Ascending aorta (tissue), 2 donors: ENCODE measurements around the gene NEBL. TPM values are rescaled to one million over a fixed set of nuclear protein-coding genes. Genes with fewer than 3 reads are reported as not detected.

Experiments used
- DNase-seq, 2 donors: peaks; one replicate each; pipeline ENCODE4 v3.0.0-alpha.2; 2019; ENCODE audit warnings: low spot score in 2 of 2
- H3K27ac ChIP-seq, 2 donors: fragments of 200-600 bp; sonication (generic); one replicate each; pipeline ENCODE4 v1.5.1; 2016 to 2017; ENCODE audit warnings: mild to moderate bottlenecking in 1 of 2
- H3K27me3 ChIP-seq: fragments of 200-600 bp; sonication (generic); one replicate; pipeline ENCODE4 v1.5.1; 2017
- H3K36me3 ChIP-seq, 2 donors: fragments of 200-600 bp; sonication (generic); one replicate each; pipeline ENCODE4 v1.5.1; 2016
- H3K4me1 ChIP-seq, 2 donors: fragments of 200-600 bp; sonication (generic); one replicate each; pipeline ENCODE4 v1.5.1; 2016 to 2017; ENCODE audit warnings: mild to moderate bottlenecking in 1 of 2
- H3K4me3 ChIP-seq, 2 donors: fragments of 200-600 bp; sonication (generic); one replicate each; pipeline ENCODE4 v1.5.1; 2016 to 2017; ENCODE audit warnings: mild to moderate bottlenecking in 1 of 2
- H3K9me3 ChIP-seq, 2 donors: fragments of 200-600 bp; sonication (generic); one replicate each; pipeline ENCODE4 v1.5.1; 2016
- CTCF ChIP-seq, 3 experiments: fragments of 200-600 bp in 2 of 3; fragments of 450-650 bp in 1 of 3; sonication (generic) in 2 of 3; IDR thresholded peaks; one replicate each; pipeline ENCODE4 v1.5.1; 2016 to 2019; ENCODE audit warnings: antibody characterized with exemption in 3 of 3, mild to moderate bottlenecking in 1 of 3, moderate library complexity in 1 of 3
- intact Hi-C: fragments of 100-400 bp; cut with DNase I; formaldehyde crosslinking; loops from one replicate; pipeline ENCODE4 v1.15.1; 2023
- total RNA-seq: library from RNA; depleted of rRNA; stranded (reverse); fragments of >200 nt; gene quantifications from one replicate; pipeline ENCODE4 v1.1.0, GENCODE V29; 2016

NEBL gene
- total RNA-seq, 1 donor from 2014 or later: 0.21 TPM

GRCh38 chr10:20846263-20846662, 50.8 kb downstream of the NEBL start:
- Histone ChIP-seq H3K27ac (no peak overlapping the region), H3K9me3 (no peaks in the 10 kb centered on the region), H3K4me1 (peaks cover 0 to 3% of the 10 kb centered on the region in 2 donors), H3K36me3 (no peaks in the 10 kb centered on the region), H3K27me3 (no peaks in the 10 kb centered on the region), H3K4me3 (no peak overlapping the region)
- no peak for TF ChIP-seq CTCF (IDR thresholded peaks at IDR 0.05)
- no peak for DNase-seq
- intact Hi-C loops: loop anchor here (10.0 kb wide), 1 partner anchor 1031 kb away; the partner anchor contains the start of gene PLXDC2

GRCh38 chr10:20841419-20841818, 55.7 kb downstream of the NEBL start:
- Histone ChIP-seq H3K36me3 (no peaks in the 10 kb centered on the region), H3K4me1 (peaks cover 0 to 3% of the 10 kb centered on the region in 2 donors), H3K27ac (no peak overlapping the region), H3K4me3 (no peak overlapping the region), H3K27me3 (no peaks in the 10 kb centered on the region), H3K9me3 (peaks cover 5 to 8% of the 10 kb centered on the region in 2 donors)
- intact Hi-C loops: loop anchor here (10.0 kb wide), 1 partner anchor 1027 kb away; the partner anchor contains the start of gene PLXDC2
- no peak for DNase-seq
- TF ChIP-seq CTCF (IDR thresholded peaks at IDR 0.05): no peak

- Histone ChIP-seq H3K4me3 (no peak overlapping the region), H3K4me1 (peaks cover 0 to 3% of the 10 kb centered on the region in 2 donors), H3K36me3 (no peaks in the 10 kb centered on the region), H3K9me3 (peaks cover 5 to 8% of the 10 kb centered on the region in 2 donors), H3K27ac (no peak overlapping the region), H3K27me3 (no peaks in the 10 kb centered on the region)
- no peak for TF ChIP-seq CTCF (IDR thresholded peaks at IDR 0.05)
- intact Hi-C loops: loop anchor here (10.0 kb wide), 1 partner anchor 1025 kb away; the partner anchor contains the start of gene PLXDC2
- no peak for DNase-seq
These were observed 57.2 kb downstream of the NEBL start for GRCh38 chr10:20839910-20840309.

GRCh38 chr10:20839141-20839540, 58.0 kb downstream of the NEBL start:
- H3K4me1 ChIP-seq: no peaks in the 10 kb centered on the region
- no peak for DNase-seq
- peaks cover 5 to 8% of the 10 kb centered on the region in 2 donors for H3K9me3 ChIP-seq
- H3K36me3 ChIP-seq: no peaks in the 10 kb centered on the region
- intact Hi-C loops: no loop called here
- no peak for TF ChIP-seq CTCF (IDR thresholded peaks at IDR 0.05)
- H3K4me3 ChIP-seq: no peak overlapping the region
- no peaks in the 10 kb centered on the region for H3K27me3 ChIP-seq
- no peak overlapping the region for H3K27ac ChIP-seq

GRCh38 chr10:20836401-20836800, 60.7 kb downstream of the NEBL start:
- intact Hi-C loops: no loop called here
- H3K27me3 ChIP-seq: no peaks in the 10 kb centered on the region
- H3K36me3 ChIP-seq: no peaks in the 10 kb centered on the region
- no peak for TF ChIP-seq CTCF (IDR thresholded peaks at IDR 0.05)
- H3K9me3 ChIP-seq: peaks cover 5 to 8% of the 10 kb centered on the region in 2 donors
- H3K4me1 ChIP-seq: no peaks in the 10 kb centered on the region
- H3K4me3 ChIP-seq: no peak overlapping the region
- H3K27ac ChIP-seq: no peak overlapping the region
- DNase-seq: no peak

- H3K4me1 ChIP-seq: no peaks in the 10 kb centered on the region
- peaks cover 5 to 8% of the 10 kb centered on the region in 2 donors for H3K9me3 ChIP-seq
These were observed 61.8 kb downstream of the NEBL start for GRCh38 chr10:20835335-20835734.

More at GRCh38 chr10:20835335-20835734, 61.8 kb downstream of the NEBL start:
- TF ChIP-seq CTCF (IDR thresholded peaks at IDR 0.05): no peak
- no peak for DNase-seq
- H3K27ac ChIP-seq: no peak overlapping the region
- H3K36me3 ChIP-seq: no peaks in the 10 kb centered on the region
- intact Hi-C loops: no loop called here
- no peaks in the 10 kb centered on the region for H3K27me3 ChIP-seq
- no peak overlapping the region for H3K4me3 ChIP-seq
